Caco-2 (cell line): ENCODE results near the gene RPS14. TPM values are rescaled to one million over a fixed set of nuclear protein-coding genes. Genes with fewer than 3 reads are reported as not detected.

Experiments used
- BruUV-seq: library from RNA; stranded (reverse); fragments of 400-500 nt; replicated peaks from 2 replicates; lab custom pipeline; 2021; lab: Mats Ljungman, UMichigan
- CTCF ChIA-PET: fragments of 300-600 bp; sonication (Branson Sonifier 250); formaldehyde crosslinking; loops from one replicate; lab custom pipeline; 2022; ENCODE audit warnings: antibody characterized with exemption; lab: Charles Lee
- POLR2A ChIA-PET: fragments of 300-600 bp; sonication (Branson Sonifier 250); formaldehyde crosslinking; loops from one replicate; lab custom pipeline; 2022; ENCODE audit warnings: antibody characterized with exemption; lab: Charles Lee
- DNase-seq, 2 experiments: peaks; one replicate each; pipeline versions ENCODE4 v3.0.0 to v3.0.0-alpha.2; 2020 to 2022
- H3K27me3 ChIP-seq: replicated peaks from 2 replicates; pipeline ENCODE4 v1.6.0; 2011; ENCODE audit warnings: low read length; ENCODE audit not compliant: control insufficient read depth, insufficient read depth
- H3K36me3 ChIP-seq: 2 replicates; pipeline ENCODE4 v1.5.1; 2011; ENCODE audit warnings: low read length; ENCODE audit not compliant: control insufficient read depth, insufficient read depth
- H3K4me1 ChIP-seq: fragments of 250-450 bp; sonication (Bioruptor Pico); 2 replicates; pipeline ENCODE4 v1.5.1; 2020; ENCODE audit warnings: mild to moderate bottlenecking
- H3K4me3 ChIP-seq: 2 replicates; pipeline ENCODE4 v1.5.1; 2011; ENCODE audit warnings: low read depth, mild to moderate bottlenecking, control low read depth, low read length
- H3K9me3 ChIP-seq: fragments of 250-450 bp; sonication (Bioruptor Pico); 2 replicates; pipeline ENCODE4 v1.5.1; 2020; ENCODE audit warnings: mild to moderate bottlenecking, moderate library complexity
- H3K27ac Mint-ChIP-seq: one replicate; pipeline ENCODE4 v1.8.0; 2022; ENCODE audit warnings: mixed read lengths; ENCODE audit not compliant: unreplicated experiment
- H3K27me3 Mint-ChIP-seq: one replicate; pipeline ENCODE4 v1.8.0; 2022; ENCODE audit warnings: mixed read lengths; ENCODE audit not compliant: insufficient read depth, unreplicated experiment
- H3K36me3 Mint-ChIP-seq: one replicate; pipeline ENCODE4 v1.8.0; 2022; ENCODE audit warnings: mild to moderate bottlenecking, mixed read lengths; ENCODE audit not compliant: insufficient read depth, unreplicated experiment
- H3K4me1 Mint-ChIP-seq: one replicate; pipeline ENCODE4 v1.8.0; 2022; ENCODE audit warnings: low read depth, mixed read lengths; ENCODE audit not compliant: unreplicated experiment
- H3K4me3 Mint-ChIP-seq: one replicate; pipeline ENCODE4 v1.8.0; 2022; ENCODE audit warnings: mild to moderate bottlenecking, moderate library complexity, mixed read lengths; ENCODE audit not compliant: unreplicated experiment
- H3K9me3 Mint-ChIP-seq: one replicate; pipeline ENCODE4 v1.8.0; 2022; ENCODE audit warnings: mixed read lengths; ENCODE audit not compliant: unreplicated experiment
- intact Hi-C: fragments of 100-400 bp; cut with micrococcal nuclease; formaldehyde crosslinking; loops from one replicate; pipeline ENCODE4 v1.10.0; 2022; ENCODE audit not compliant: unreplicated experiment
- total RNA-seq: library from RNA; stranded (reverse); gene quantifications from 2 replicates; pipeline ENCODE4 v1.2.3, GENCODE V29; 2022
- TF ChIP-seq, protein P1 (sequence below), 2 experiments: fragments of 200-600 bp in 1 of 2; IDR thresholded peaks; 1 replicate in 1 of 2; 2 replicates in 1 of 2; pipeline versions ENCODE4 v1.5.1 to v1.8.0; 2011 to 2022; ENCODE audit warnings: antibody characterized with exemption in 1 of 2, control low read depth in 1 of 2, inconsistent platforms in 1 of 2, low read depth in 1 of 2, low read length in 1 of 2, mild to moderate bottlenecking in 1 of 2, moderate library complexity in 1 of 2; ENCODE audit not compliant: insufficient read depth in 1 of 2, severe bottlenecking in 1 of 2, unreplicated experiment in 1 of 2

Gene RPS14
- total RNA-seq, 1 experiment from 2014 or later: 2,300 TPM

DNA sequence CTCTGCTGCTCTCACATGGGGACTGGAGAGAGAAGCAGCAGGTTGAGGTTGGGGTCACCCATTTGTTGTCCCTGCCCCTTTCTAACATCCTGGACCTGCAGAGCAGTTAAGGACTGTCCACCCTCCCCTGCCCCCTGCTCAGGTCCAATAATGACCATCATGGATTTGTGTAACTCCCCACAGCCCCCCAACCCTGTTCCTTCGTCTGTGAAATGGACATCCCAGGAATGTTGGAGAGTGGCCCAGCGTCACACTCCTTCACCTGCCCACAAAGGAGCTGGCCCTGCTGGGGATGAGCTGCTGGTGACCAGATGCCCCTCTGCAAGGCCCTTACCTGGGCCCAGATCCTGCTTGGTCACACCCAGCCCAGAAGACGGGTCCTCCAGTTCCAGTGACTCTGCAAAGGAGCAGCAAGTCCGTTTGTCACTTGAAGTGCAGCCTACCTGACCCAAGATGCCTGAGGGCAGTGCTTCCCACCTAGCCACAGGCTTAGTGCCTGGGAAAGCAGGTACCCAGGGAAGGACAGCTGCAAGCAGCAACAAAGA lies 47.2 kb downstream of the RPS14 start:
- H3K27ac Mint-ChIP-seq: no peak overlapping the region
- no peak overlapping the region for H3K4me3 Mint-ChIP-seq
- no peaks in the 10 kb centered on the region for H3K9me3 Mint-ChIP-seq
- no peaks in the 10 kb centered on the region for H3K27me3 ChIP-seq
- H3K4me3 ChIP-seq: no peak overlapping the region
- H3K27me3 Mint-ChIP-seq: no peaks in the 10 kb centered on the region
- H3K36me3 ChIP-seq: peaks cover 6% of the 10 kb centered on the region
- H3K9me3 ChIP-seq: no peaks in the 10 kb centered on the region
- H3K4me1 ChIP-seq: no peaks in the 10 kb centered on the region
- CTCF ChIA-PET: interaction anchor here (1.2 kb wide), 1 partner anchor 8 kb away, joined by 5 read pairs; no protein-coding TSS in a partner anchor
- no peak for DNase-seq
- H3K36me3 Mint-ChIP-seq: peaks cover 58% of the 10 kb centered on the region
- H3K4me1 Mint-ChIP-seq: no peaks in the 10 kb centered on the region
- TF ChIP-seq, protein P1, sequence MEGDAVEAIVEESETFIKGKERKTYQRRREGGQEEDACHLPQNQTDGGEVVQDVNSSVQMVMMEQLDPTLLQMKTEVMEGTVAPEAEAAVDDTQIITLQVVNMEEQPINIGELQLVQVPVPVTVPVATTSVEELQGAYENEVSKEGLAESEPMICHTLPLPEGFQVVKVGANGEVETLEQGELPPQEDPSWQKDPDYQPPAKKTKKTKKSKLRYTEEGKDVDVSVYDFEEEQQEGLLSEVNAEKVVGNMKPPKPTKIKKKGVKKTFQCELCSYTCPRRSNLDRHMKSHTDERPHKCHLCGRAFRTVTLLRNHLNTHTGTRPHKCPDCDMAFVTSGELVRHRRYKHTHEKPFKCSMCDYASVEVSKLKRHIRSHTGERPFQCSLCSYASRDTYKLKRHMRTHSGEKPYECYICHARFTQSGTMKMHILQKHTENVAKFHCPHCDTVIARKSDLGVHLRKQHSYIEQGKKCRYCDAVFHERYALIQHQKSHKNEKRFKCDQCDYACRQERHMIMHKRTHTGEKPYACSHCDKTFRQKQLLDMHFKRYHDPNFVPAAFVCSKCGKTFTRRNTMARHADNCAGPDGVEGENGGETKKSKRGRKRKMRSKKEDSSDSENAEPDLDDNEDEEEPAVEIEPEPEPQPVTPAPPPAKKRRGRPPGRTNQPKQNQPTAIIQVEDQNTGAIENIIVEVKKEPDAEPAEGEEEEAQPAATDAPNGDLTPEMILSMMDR (IDR thresholded peaks at IDR 0.05; ENCODE audit: insufficient read depth in 1 of 2, low read depth in 1 of 2, low read length in 1 of 2, severe bottlenecking in 1 of 2, unreplicated experiment in 1 of 2): no peak
- no TSS peak for BruUV-seq
- intact Hi-C loops: no loop called here
- POLR2A ChIA-PET: no interaction called here

DNA sequence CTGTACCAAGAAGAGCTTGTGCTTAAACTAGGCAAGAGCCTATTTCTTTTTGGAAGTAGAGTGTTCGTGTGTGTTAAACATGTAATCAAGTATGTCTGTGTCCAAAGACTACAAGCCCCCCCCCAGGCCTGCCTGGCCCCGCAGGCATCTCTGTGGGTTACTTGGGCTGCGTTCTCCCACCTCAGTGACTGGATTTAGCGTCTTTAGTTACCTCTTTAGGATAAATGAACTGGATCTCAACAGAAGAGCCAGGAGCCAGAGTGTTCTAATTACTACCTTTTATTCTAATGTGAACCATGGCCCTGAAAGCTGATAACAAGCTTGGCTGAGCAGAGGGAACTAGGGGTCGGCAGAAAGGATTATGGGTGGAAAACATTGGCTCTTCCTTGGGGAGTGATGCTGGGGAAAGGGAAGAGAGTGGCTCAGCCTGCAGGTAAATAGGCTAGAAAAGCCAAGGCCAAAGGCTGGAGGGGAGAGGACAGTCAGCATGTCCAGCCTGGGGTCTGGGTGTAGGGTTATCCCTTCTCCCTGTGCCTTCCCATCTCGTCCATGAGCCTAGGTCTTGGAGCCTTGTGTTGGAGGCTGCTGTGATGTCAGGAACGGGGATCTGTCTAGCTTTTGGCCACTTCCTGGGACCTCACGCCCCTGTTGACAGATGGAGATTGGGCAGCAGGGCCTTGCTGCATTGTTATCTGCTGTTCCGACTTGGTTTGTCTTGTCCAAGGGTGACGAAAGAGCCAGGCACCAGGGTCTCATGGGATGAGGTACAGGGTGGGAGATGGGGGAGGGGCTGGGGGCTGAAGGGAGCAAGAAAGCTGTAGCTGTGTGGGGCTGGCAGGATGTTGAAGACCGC lies 47.9 kb downstream of the RPS14 start:
- Mint-ChIP-seq H3K36me3 (peaks cover 58% of the 10 kb centered on the region), H3K4me3 (no peak overlapping the region), H3K9me3 (no peaks in the 10 kb centered on the region), H3K27me3 (no peaks in the 10 kb centered on the region), H3K4me1 (no peaks in the 10 kb centered on the region), H3K27ac (peak overlapping the region; percentile 8)
- intact Hi-C loops: no loop called here
- DNase-seq: no peak
- peaks cover 6% of the 10 kb centered on the region for H3K36me3 ChIP-seq
- TF ChIP-seq, protein P1 (IDR thresholded peaks at IDR 0.05; ENCODE audit: insufficient read depth in 1 of 2, low read depth in 1 of 2, low read length in 1 of 2, severe bottlenecking in 1 of 2, unreplicated experiment in 1 of 2): no peak
- POLR2A ChIA-PET: no interaction called here
- no peaks in the 10 kb centered on the region for H3K4me1 ChIP-seq
- no peaks in the 10 kb centered on the region for H3K27me3 ChIP-seq
- CTCF ChIA-PET: interaction anchor here (0.7 to 1.2 kb wide), 2 partner anchors 9 to 170 kb away, joined by 4 to 5 read pairs; no protein-coding TSS in a partner anchor
- H3K9me3 ChIP-seq: no peaks in the 10 kb centered on the region
- H3K4me3 ChIP-seq: no peak overlapping the region
- TSS peak; percentile 99 for BruUV-seq

GRCh38 chr5:150401076-150401375 lies 48.5 kb downstream of the RPS14 start:
- POLR2A ChIA-PET: no interaction called here
- H3K27ac Mint-ChIP-seq: no peak overlapping the region

More at GRCh38 chr5:150401076-150401375, 48.5 kb downstream of the RPS14 start:
- TF ChIP-seq, protein P1 (IDR thresholded peaks at IDR 0.05; ENCODE audit: insufficient read depth in 1 of 2, low read depth in 1 of 2, low read length in 1 of 2, severe bottlenecking in 1 of 2, unreplicated experiment in 1 of 2): no peak
- BruUV-seq: no TSS peak
- peaks cover 62% of the 10 kb centered on the region for H3K36me3 Mint-ChIP-seq
- CTCF ChIA-PET: no interaction called here
- H3K9me3 ChIP-seq: no peaks in the 10 kb centered on the region
- no peaks in the 10 kb centered on the region for H3K4me1 ChIP-seq
- peaks cover 7% of the 10 kb centered on the region for H3K36me3 ChIP-seq
- H3K4me1 Mint-ChIP-seq: no peaks in the 10 kb centered on the region
- DNase-seq: no peak
- no peaks in the 10 kb centered on the region for H3K9me3 Mint-ChIP-seq
- no peak overlapping the region for H3K4me3 ChIP-seq
- no peak overlapping the region for H3K4me3 Mint-ChIP-seq
- no peaks in the 10 kb centered on the region for H3K27me3 ChIP-seq
- intact Hi-C loops: no loop called here
- H3K27me3 Mint-ChIP-seq: no peaks in the 10 kb centered on the region
